ENCODE data around the gene GPHN.

GPHN gene

DNA sequence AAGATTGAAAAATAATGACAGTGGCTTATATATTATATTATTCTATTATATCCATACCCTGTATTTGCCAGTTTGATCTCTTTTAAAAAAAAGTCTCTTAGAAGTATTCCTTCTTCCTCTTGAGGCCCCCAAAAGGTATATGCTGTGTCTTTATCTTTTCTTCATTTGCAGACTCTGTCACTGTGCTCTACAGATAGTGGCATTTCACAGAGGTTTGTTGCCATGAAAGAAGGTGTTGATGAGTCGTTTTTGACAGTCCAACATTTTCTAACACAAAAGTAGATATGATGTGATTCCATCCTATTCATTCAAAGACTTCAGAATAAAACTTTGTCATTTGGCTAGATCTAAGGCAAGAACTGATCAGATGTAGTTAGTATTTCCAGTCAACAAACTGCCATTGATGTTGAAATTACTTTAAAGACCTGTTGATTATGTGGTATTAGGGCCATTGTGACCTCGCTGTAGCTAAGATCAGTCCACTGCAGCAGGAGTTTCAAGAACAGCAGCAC is 22.0 kb upstream of the GPHN start, which contains the start of gene CCDC196:
CCDC196 (plus strand) TSS at position 462 of the 512 bp plus-strand sequence. CDS start 132 bp downstream, outside the sequence.
- TF ChIP-seq EP300 (IDR thresholded peaks at IDR 0.05; ENCODE audit: borderline replicate concordance) (no peak), EGR1 (IDR thresholded peaks at IDR 0.05) (no peak), YY1 (IDR thresholded peaks at IDR 0.05; ENCODE audit: low read depth) (no peak), RAD21 (IDR thresholded peaks at IDR 0.05; ENCODE audit: low read depth) (no peak), TCF12 (IDR thresholded peaks at IDR 0.05; ENCODE audit: low read depth) (no peak), TEAD4 (IDR thresholded peaks at IDR 0.05) (no peak), TAF1 (IDR thresholded peaks at IDR 0.05; ENCODE audit: low read depth) (no peak), ZBTB7A (IDR thresholded peaks at IDR 0.05; ENCODE audit: low read depth) (no peak), CEBPB (IDR thresholded peaks at IDR 0.05) (no peak), NFIC (IDR thresholded peaks at IDR 0.05) (no peak), FOXM1 (IDR thresholded peaks at IDR 0.05; ENCODE audit: borderline replicate concordance, low read depth) (no peak)
- TF ChIP-seq, protein P1, sequence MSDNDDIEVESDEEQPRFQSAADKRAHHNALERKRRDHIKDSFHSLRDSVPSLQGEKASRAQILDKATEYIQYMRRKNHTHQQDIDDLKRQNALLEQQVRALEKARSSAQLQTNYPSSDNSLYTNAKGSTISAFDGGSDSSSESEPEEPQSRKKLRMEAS (IDR thresholded peaks at IDR 0.05) = no peak
- TF ChIP-seq, protein P2, sequence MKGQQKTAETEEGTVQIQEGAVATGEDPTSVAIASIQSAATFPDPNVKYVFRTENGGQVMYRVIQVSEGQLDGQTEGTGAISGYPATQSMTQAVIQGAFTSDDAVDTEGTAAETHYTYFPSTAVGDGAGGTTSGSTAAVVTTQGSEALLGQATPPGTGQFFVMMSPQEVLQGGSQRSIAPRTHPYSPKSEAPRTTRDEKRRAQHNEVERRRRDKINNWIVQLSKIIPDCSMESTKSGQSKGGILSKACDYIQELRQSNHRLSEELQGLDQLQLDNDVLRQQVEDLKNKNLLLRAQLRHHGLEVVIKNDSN (IDR thresholded peaks at IDR 0.05) = no peak
- TF ChIP-seq, protein P3, sequence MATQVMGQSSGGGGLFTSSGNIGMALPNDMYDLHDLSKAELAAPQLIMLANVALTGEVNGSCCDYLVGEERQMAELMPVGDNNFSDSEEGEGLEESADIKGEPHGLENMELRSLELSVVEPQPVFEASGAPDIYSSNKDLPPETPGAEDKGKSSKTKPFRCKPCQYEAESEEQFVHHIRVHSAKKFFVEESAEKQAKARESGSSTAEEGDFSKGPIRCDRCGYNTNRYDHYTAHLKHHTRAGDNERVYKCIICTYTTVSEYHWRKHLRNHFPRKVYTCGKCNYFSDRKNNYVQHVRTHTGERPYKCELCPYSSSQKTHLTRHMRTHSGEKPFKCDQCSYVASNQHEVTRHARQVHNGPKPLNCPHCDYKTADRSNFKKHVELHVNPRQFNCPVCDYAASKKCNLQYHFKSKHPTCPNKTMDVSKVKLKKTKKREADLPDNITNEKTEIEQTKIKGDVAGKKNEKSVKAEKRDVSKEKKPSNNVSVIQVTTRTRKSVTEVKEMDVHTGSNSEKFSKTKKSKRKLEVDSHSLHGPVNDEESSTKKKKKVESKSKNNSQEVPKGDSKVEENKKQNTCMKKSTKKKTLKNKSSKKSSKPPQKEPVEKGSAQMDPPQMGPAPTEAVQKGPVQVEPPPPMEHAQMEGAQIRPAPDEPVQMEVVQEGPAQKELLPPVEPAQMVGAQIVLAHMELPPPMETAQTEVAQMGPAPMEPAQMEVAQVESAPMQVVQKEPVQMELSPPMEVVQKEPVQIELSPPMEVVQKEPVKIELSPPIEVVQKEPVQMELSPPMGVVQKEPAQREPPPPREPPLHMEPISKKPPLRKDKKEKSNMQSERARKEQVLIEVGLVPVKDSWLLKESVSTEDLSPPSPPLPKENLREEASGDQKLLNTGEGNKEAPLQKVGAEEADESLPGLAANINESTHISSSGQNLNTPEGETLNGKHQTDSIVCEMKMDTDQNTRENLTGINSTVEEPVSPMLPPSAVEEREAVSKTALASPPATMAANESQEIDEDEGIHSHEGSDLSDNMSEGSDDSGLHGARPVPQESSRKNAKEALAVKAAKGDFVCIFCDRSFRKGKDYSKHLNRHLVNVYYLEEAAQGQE (IDR thresholded peaks at IDR 0.05; ENCODE audit: low read depth) = no peak

DNA sequence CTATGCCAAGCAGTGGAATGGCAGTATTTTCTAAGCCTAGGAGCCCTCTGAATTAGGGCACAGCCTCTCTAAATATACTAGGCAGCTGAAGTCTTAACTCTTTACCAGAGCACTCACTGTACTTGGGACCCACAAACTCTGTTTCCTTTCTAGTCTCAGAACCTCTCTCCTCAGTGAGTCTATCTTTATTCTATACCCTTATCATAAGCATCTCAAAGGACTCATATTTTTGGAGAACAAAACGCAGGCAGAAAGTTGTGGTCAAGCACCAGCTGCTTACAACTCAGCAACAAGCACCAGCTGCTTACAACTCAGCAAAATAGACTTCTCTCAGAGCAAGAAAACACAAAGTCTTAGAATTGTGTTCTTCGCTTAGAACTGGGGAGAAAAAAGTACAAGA is 20.8 kb upstream of the GPHN start:
- no peak for TF ChIP-seq FOXM1 (IDR thresholded peaks at IDR 0.05; ENCODE audit: borderline replicate concordance, low read depth)
- TF ChIP-seq EP300 (IDR thresholded peaks at IDR 0.05; ENCODE audit: borderline replicate concordance) = no peak
- no peak for TF ChIP-seq EGR1 (IDR thresholded peaks at IDR 0.05)
- no peak for TF ChIP-seq CEBPB (IDR thresholded peaks at IDR 0.05)
- TF ChIP-seq, protein P1 (IDR thresholded peaks at IDR 0.05) = no peak
- no peak for TF ChIP-seq NFIC (IDR thresholded peaks at IDR 0.05)

DNA sequence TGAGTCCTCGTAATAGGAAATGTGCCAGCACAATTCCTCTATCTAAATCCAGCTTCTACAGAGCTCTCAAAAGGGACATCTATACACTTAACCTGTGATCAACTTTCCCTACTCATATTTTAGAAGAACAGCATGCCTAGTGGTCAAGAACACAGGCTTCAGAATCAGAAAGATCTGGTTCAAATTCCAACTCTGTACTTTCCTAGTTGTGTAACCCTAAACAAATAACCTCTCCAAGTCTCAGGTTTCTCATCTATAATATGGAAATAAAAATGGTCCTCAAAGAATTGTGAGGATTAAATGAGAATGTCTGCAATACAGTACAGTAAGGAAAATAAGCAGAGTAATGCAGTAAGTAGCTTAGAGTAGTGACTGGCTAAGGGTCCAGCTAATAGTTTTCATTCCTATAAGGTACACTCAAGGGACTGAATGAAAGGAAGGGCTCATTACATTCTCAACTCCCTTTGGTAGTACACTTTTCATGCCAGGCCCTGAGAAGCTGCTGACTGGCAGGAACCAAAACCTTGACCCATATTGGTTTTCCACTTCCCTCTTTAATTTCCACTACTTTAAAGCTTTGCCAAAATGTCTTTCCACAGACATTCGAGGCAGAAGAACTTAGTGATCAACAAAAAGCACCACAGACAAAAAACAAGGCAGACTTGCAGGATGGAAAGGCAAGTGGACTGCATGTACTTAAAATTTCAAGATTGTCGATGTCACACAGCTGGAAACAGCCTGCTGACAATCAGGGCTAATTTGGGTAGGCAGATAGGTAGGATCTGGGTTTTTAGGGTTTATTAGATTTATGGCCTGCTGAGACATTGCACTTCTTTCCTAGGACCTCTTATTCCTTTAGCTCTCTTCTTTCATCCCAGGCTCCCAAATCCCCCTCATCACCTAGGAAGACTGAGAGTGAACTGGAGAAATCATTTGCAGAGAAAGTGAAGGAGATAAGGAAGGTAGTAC is 17.5 kb upstream of the GPHN start:
- TF ChIP-seq YY1 (IDR thresholded peaks at IDR 0.05; ENCODE audit: low read depth) (no peak), CEBPB (IDR thresholded peaks at IDR 0.05) (no peak), NFIC (IDR thresholded peaks at IDR 0.05) (no peak), ZBTB7A (IDR thresholded peaks at IDR 0.05; ENCODE audit: low read depth) (no peak), EP300 (IDR thresholded peaks at IDR 0.05; ENCODE audit: borderline replicate concordance) (no peak), CREB1 (IDR thresholded peaks at IDR 0.05; ENCODE audit: low read depth) (no peak), FOXM1 (IDR thresholded peaks at IDR 0.05; ENCODE audit: borderline replicate concordance, low read depth) (no peak)
- TF ChIP-seq, protein P1 (IDR thresholded peaks at IDR 0.05) = no peak
- TF ChIP-seq, protein P2 (IDR thresholded peaks at IDR 0.05) = no peak
- TF ChIP-seq, protein P3 (IDR thresholded peaks at IDR 0.05; ENCODE audit: low read depth) = no peak

DNA sequence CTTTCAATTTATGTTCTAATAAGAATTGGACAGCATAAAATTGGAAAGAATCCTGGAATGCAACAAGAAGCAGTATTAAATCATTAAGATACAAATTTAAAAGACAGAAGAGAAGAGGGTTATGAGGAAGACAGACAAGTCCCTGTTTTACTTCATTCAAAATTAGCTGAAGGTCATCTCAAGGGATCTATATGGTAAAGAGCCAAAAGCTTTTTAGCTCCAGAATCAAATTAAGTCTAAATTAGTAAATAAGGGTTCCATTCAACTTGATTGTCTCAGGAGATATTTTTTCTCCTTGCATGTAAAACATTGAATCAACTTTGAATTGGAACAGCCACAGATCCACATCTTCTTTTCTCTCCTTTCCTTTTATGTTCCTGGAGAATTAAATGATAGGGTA is 14.2 kb upstream of the GPHN start:
- TF ChIP-seq TAF1 (IDR thresholded peaks at IDR 0.05; ENCODE audit: low read depth) = no peak
- TF ChIP-seq, protein P1 (IDR thresholded peaks at IDR 0.05) = no peak
- TF ChIP-seq, protein P3 (IDR thresholded peaks at IDR 0.05; ENCODE audit: low read depth) = no peak

Data from Ishikawa (cell line).